ENCODE results near the gene SPTLC2.

GRCh38 chr14:77523109-77523508, 93.3 kb downstream of the SPTLC2 start:
- TF ChIP-seq, protein P1, sequence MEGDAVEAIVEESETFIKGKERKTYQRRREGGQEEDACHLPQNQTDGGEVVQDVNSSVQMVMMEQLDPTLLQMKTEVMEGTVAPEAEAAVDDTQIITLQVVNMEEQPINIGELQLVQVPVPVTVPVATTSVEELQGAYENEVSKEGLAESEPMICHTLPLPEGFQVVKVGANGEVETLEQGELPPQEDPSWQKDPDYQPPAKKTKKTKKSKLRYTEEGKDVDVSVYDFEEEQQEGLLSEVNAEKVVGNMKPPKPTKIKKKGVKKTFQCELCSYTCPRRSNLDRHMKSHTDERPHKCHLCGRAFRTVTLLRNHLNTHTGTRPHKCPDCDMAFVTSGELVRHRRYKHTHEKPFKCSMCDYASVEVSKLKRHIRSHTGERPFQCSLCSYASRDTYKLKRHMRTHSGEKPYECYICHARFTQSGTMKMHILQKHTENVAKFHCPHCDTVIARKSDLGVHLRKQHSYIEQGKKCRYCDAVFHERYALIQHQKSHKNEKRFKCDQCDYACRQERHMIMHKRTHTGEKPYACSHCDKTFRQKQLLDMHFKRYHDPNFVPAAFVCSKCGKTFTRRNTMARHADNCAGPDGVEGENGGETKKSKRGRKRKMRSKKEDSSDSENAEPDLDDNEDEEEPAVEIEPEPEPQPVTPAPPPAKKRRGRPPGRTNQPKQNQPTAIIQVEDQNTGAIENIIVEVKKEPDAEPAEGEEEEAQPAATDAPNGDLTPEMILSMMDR (conservative IDR thresholded peaks at IDR 0.05) = no peak
- TF ChIP-seq EZH2 (IDR thresholded peaks at IDR 0.05; ENCODE audit: low read depth) = no peak

Data from PC-9 (cell line).